Muscle of leg (tissue), 16 donors: Measurements from ENCODE around the gene TRDMT1. TPM values are rescaled to one million over a fixed set of nuclear protein-coding genes. Genes with fewer than 3 reads are reported as not detected.

ENCODE experiments used
- DNase-seq: peaks from one replicate; pipeline ENCODE4 v3.0.0; 2013
- H3K27ac ChIP-seq: one replicate; pipeline ENCODE4 v1.5.1; 2013; ENCODE audit warnings: mild to moderate bottlenecking, low read length, control low read depth
- H3K27me3 ChIP-seq: one replicate; pipeline ENCODE4 v1.6.1; 2013; ENCODE audit warnings: low read length; ENCODE audit not compliant: control insufficient read depth, insufficient read depth
- H3K36me3 ChIP-seq: one replicate; pipeline ENCODE4 v1.6.1; 2013; ENCODE audit warnings: low read length; ENCODE audit not compliant: control insufficient read depth, insufficient read depth
- H3K4me1 ChIP-seq: one replicate; pipeline ENCODE4 v1.6.1; 2013; ENCODE audit warnings: low read length; ENCODE audit not compliant: control insufficient read depth, insufficient read depth
- H3K4me3 ChIP-seq: one replicate; pipeline ENCODE4 v1.5.1; 2013; ENCODE audit warnings: low read length, control low read depth
- H3K9me3 ChIP-seq: replicated peaks from 2 replicates; pipeline ENCODE4 v1.6.1; 2013; ENCODE audit warnings: low read depth, low read length; ENCODE audit not compliant: control insufficient read depth
- WGBS: methylation state at CpG from one replicate; pipeline ENCODE4 v1.1.5; 2013; ENCODE audit warnings: missing lambda C conversion rate; ENCODE audit not compliant: insufficient coverage; 5-methylcytosine and 5-hydroxymethylcytosine counted together
- long read RNA-seq, 11 donors: transcript quantifications; one replicate each; lab custom pipeline, GENCODE V29; 2026
- polyA plus RNA-seq, 8 donors: library from polyadenylated mRNA; unstranded; fragments of 120-200 nt; gene quantifications; one replicate each; pipeline versions ENCODE4 v1.2.1 to v1.2.3, GENCODE V29; 2013; ENCODE audit warnings: inconsistent platforms in 1 of 8, low replicate concordance in 1 of 8; ENCODE audit not compliant: insufficient read length in 8 of 8, insufficient read depth in 1 of 8
- total RNA-seq: library from RNA; stranded (reverse); fragments of 120-200 nt; gene quantifications from one replicate; pipeline ENCODE4 v1.2.4, GENCODE V29; 2013

The TRDMT1 gene, protein sequence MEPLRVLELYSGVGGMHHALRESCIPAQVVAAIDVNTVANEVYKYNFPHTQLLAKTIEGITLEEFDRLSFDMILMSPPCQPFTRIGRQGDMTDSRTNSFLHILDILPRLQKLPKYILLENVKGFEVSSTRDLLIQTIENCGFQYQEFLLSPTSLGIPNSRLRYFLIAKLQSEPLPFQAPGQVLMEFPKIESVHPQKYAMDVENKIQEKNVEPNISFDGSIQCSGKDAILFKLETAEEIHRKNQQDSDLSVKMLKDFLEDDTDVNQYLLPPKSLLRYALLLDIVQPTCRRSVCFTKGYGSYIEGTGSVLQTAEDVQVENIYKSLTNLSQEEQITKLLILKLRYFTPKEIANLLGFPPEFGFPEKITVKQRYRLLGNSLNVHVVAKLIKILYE
- total RNA-seq = 8.7 TPM
- 10 to 100 TPM in 1 of 8 donors, 1 to 10 TPM in 7; 4.7 to 11.5 (median 7.0) TPM for polyA plus RNA-seq
- long read RNA-seq, donor 1, partial matches to known transcripts = 0 of 1 reads
- long read RNA-seq, donor 1, other reads (novel, unspliced or antisense) = 0 of 1 reads
- long read RNA-seq, donor 2 = 0 reads
- long read RNA-seq, donor 3, partial matches to known transcripts = 0 of 1 reads
- long read RNA-seq, donor 3, other reads (novel, unspliced or antisense) = 0 of 1 reads
- long read RNA-seq, donor 4, partial matches to known transcripts = 2,054 of 3,390 reads
- long read RNA-seq, donor 4, other reads (novel, unspliced or antisense) = 1,336 of 3,390 reads
- long read RNA-seq, donor 5, partial matches to known transcripts = 7,559 of 7,938 reads
- long read RNA-seq, donor 5, other reads (novel, unspliced or antisense) = 378 of 7,938 reads
- long read RNA-seq, donor 6, partial matches to known transcripts = 0 of 2 reads
- long read RNA-seq, donor 6, other reads (novel, unspliced or antisense) = 0 of 2 reads
- long read RNA-seq, donor 7, partial matches to known transcripts = 0 of 1 reads
- long read RNA-seq, donor 7, other reads (novel, unspliced or antisense) = 0 of 1 reads
- long read RNA-seq, donor 8 = 0 reads
- long read RNA-seq, donor 9, partial matches to known transcripts = 0 of 1 reads
- long read RNA-seq, donor 9, other reads (novel, unspliced or antisense) = 0 of 1 reads
- long read RNA-seq, donor 10, partial matches to known transcripts = 0 of 3 reads
- long read RNA-seq, donor 10, other reads (novel, unspliced or antisense) = 0 of 3 reads
- long read RNA-seq, donor 11 = 0 reads

DNA sequence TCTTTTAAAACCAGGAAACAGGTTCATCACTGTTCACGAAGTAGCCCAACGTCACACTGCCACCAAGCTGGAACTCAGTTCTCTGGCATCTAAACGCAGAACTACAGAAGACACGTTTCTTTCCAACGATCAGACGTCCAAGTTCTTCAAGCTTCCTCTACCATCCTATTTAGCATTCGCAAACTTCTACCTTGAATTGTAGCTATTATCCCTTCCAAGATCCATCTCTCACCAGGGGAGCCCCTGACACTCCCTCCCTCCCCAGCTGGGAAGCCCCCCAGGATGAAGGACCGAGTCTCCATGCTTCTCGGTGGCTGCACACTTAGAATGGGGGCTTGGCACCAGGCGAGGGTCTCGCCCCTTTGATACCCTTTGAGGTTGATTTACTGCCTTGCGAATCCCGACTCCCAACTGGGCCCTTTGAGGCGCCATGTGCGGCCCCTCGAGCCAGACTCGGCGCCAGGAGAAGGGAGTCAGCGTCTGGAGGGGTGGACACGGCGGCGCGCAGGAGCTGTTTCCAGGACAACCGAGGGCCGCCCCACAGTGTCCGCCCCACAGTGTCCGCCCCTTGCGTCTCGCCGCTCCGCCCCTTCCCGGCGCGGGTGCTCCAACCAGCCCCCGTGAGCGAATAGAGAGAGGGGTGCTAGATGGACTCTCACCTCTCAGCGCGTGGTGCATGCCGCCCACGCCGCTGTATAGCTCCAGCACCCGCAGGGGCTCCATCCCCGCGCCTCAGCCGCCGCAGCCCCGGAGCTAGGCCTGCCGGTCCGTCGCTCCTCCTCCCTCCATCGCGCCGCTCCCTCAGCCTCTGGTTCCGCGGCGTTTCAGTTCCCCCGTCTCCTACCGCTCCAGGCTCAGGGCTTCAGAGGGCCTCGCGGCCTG lies at the start of gene TRDMT1:
Gene TRDMT1, minus strand, starts transcription at position 761 of the 882 bp plus-strand sequence. Its CDS starts 38 bp downstream, at position 723.
- H3K27me3 ChIP-seq = no peaks in the 10 kb centered on the region
- H3K27ac ChIP-seq = peak within 1 kb of the TSS; percentile 98
- WGBS = under 1% methylated on average over 46 of the region's 60 CpGs
- peak within 1 kb of the TSS; percentile 77 for H3K4me3 ChIP-seq
- no peaks in the 10 kb centered on the region for H3K36me3 ChIP-seq
- H3K9me3 ChIP-seq = no peaks in the 10 kb centered on the region
- DNase-seq = peak; percentile 97
- H3K4me1 ChIP-seq = peaks cover 10% of the 10 kb centered on the region

DNA sequence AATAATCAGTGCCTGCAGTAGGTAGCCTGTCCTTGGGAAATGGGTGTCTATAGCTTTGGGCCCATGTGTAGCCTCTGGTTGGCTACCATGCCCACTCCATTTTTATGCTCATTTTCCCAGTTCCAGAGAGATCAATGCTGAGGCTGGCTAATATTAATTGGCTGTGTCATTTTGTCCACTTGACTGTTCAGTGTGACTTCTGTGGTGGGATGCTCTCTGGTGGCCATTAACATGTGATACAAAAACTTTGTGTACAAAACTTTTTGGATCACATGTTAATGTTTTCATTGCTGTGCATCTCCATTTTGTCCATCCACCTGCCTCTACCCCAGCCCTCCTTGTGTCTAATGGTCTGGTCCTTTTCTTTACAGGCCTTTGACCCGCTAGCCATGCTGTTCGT lies 49.3 kb upstream of the TRDMT1 start:
- peak; percentile 38 for DNase-seq
- Histone ChIP-seq H3K27me3 (no peaks in the 10 kb centered on the region), H3K4me1 (no peaks in the 10 kb centered on the region), H3K9me3 (no peaks in the 10 kb centered on the region), H3K4me3 (no peak overlapping the region), H3K27ac (no peak overlapping the region), H3K36me3 (no peaks in the 10 kb centered on the region)
- WGBS = 96% methylated on average over 2 of the region's 2 CpGs

DNA sequence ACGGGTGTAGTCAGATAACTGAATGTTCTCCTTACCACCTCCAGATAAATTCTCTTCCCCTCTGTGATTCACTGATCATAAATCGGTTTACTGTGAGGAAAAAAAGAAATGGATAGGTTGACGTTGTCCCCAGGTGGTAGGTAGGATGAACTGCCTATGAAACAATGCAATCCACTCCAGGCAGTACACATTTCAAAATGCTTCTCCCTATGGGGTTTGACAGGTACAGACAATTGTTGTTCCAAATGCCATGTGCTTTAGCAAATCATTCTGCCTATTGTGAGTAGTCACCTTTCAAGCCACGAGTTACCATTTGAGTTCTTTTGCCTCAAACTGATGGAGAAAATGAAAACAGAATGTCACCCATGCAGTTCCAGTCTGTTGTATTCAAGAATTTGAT lies 48.3 kb upstream of the TRDMT1 start:
- no peak for DNase-seq
- H3K27me3 ChIP-seq = no peaks in the 10 kb centered on the region
- no peaks in the 10 kb centered on the region for H3K36me3 ChIP-seq
- H3K4me3 ChIP-seq = no peak overlapping the region
- no peak overlapping the region for H3K27ac ChIP-seq
- 60% methylated on average over 1 of the region's 4 CpGs for WGBS
- no peaks in the 10 kb centered on the region for H3K9me3 ChIP-seq
- no peaks in the 10 kb centered on the region for H3K4me1 ChIP-seq

GRCh38 chr10:17248964-17249363 lies 47.5 kb upstream of the TRDMT1 start:
- no CpG with 5 or more reads among the region's 1 CpG for WGBS
- no peak overlapping the region for H3K27ac ChIP-seq
- H3K9me3 ChIP-seq = no peaks in the 10 kb centered on the region
- no peaks in the 10 kb centered on the region for H3K27me3 ChIP-seq
- H3K36me3 ChIP-seq = no peaks in the 10 kb centered on the region
- H3K4me3 ChIP-seq = no peak overlapping the region
- no peak for DNase-seq
- no peaks in the 10 kb centered on the region for H3K4me1 ChIP-seq

GRCh38 chr10:17247210-17247609 lies 45.7 kb upstream of the TRDMT1 start:
- WGBS = no CpG with 5 or more reads among the region's 1 CpG
- Histone ChIP-seq H3K4me1 (no peaks in the 10 kb centered on the region), H3K27me3 (no peaks in the 10 kb centered on the region), H3K36me3 (no peaks in the 10 kb centered on the region), H3K9me3 (no peaks in the 10 kb centered on the region), H3K27ac (no peak overlapping the region), H3K4me3 (no peak overlapping the region)
- DNase-seq = no peak

DNA sequence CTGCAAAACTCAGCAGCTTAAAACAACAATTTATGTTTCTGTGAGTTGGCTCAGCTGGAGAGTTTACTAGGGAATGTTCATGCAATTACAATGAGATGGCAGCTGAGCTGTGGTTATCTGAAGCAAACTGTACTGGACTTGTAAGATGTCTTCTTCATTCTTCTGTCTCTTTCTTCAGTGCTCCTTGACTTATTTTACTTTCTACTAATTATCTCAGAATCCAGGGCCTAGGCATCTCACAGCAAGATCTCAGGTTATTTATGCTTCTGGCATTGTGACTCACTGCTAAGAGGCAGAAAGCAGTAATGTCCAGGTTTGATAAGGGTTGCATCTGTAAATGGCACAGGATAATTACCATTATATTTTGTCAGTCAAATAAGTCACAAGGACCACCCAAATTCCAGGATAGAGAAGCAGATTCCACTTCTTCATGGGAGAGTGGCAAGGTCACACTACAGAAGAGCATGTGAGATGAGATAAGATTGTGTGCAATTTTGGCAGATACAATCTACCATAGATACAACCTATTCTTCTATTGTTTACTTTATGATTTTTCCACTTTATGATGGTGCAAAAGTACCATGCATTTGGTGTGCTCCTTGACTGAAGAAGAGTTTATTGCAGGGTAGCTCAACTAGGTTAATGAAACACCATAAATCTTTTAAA lies 43.4 kb upstream of the TRDMT1 start:
- Histone ChIP-seq H3K9me3 (no peaks in the 10 kb centered on the region), H3K27ac (no peak overlapping the region), H3K27me3 (no peaks in the 10 kb centered on the region), H3K4me1 (no peaks in the 10 kb centered on the region), H3K36me3 (no peaks in the 10 kb centered on the region), H3K4me3 (no peak overlapping the region)
- no peak for DNase-seq

DNA sequence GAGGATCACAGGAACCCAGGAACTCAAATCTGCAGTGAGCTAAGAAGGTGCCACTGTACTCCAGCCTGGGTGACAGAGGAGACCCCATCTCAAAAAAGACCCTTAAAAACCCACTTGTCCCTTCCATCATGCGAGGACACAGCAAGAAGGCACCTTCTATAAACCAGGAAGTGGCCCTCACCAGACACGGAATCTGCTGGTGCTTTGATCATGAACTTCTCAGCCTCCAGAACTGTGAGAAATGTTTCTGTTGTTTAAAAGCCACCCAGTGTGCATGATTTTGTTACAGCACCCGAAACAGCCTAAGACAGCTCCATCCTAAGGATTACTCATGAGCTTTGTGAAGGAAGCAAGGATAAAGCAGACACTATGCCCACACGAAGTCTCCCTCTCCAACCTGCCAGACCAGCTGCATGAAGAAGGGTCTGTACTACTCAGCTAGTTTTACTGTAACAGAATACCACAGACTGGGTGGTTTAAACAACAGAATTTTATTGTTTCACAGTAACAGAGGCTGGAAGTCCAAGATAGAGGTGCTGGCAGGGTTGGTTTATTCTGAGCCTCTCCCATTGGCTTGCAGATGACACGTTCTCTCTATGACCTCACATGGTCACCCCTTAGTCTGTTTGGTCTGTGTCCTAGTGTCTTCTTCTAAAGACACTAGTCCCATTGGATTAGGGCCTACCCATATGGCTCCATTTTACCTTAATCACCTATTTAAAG lies 40.3 kb upstream of the TRDMT1 start:
- H3K4me1 ChIP-seq = no peaks in the 10 kb centered on the region
- H3K4me3 ChIP-seq = no peak overlapping the region
- H3K9me3 ChIP-seq = no peaks in the 10 kb centered on the region
- DNase-seq = no peak
- WGBS = 83% methylated on average over 2 of the region's 5 CpGs
- peaks cover 8% of the 10 kb centered on the region for H3K36me3 ChIP-seq
- no peak overlapping the region for H3K27ac ChIP-seq
- no peaks in the 10 kb centered on the region for H3K27me3 ChIP-seq

DNA sequence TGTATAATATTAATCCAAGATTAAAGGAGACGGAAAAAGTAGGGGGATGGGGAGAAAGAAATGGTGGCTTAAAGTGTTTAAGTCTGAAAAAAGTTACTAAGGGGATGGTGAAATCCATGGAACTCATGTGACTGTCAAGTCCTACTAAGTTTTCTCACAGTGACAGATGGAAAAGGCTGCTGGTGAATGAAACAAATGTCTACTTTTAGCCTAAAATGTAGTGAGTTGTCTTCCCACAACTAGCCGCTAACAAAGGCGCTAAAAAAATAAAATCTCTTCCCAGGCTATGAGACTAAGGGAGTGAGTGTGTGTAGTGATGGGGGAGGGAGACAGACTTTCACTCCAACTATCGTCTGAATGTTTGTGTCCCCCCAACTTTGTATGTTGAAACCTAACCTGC lies 39.1 kb upstream of the TRDMT1 start:
- no peak for DNase-seq
- Histone ChIP-seq H3K36me3 (peaks cover 15% of the 10 kb centered on the region), H3K27ac (no peak overlapping the region), H3K4me1 (no peaks in the 10 kb centered on the region), H3K27me3 (no peaks in the 10 kb centered on the region), H3K9me3 (no peaks in the 10 kb centered on the region), H3K4me3 (no peak overlapping the region)
- 80% methylated on average over 1 of the region's 4 CpGs for WGBS
